K562 (cell line): ENCODE results near the gene SNTG2. TPM values are rescaled to one million over a fixed set of nuclear protein-coding genes. Genes with fewer than 3 reads are reported as not detected.

ENCODE experiments used
- ATAC-seq: fragments of 200-7000 bp; cut with Tn5 transposase; 3 replicates; pipeline ENCODE4 v1.9.1; 2020; ENCODE audit warnings: moderate library complexity
- BruUV-seq: library from RNA; stranded (reverse); fragments of 400-500 nt; replicated peaks from 2 replicates; lab custom pipeline; 2021; lab: Mats Ljungman, UMichigan
- CTCF ChIA-PET: fragments of 300-600 bp; formaldehyde crosslinking; extraction: SDS; loops from one replicate; lab custom pipeline; 2021; ENCODE audit warnings: low intra/inter-chr PET ratio; lab: Yijun Ruan, JAX
- POLR2A ChIA-PET: fragments of 300-600, 350-650 bp; sonication (Branson Sonifier 250); formaldehyde crosslinking; extraction: SDS; loops from one replicate; lab custom pipeline; 2021; ENCODE audit warnings: antibody characterized with exemption, inconsistent platforms; lab: Yijun Ruan, JAX
- DNase-seq, 4 experiments: peaks; one replicate each; pipeline versions ENCODE4 v3.0.0 to v3.0.0-alpha.2; 2011 to 2018; ENCODE audit warnings: low spot score in 3 of 4, mixed read lengths in 3 of 4; ENCODE audit errors: extremely low read depth in 1 of 4
- FAIRE-seq: peaks from 2 replicates; lab custom pipeline; 2011; peaks lifted over from hg19 to GRCh38; lab: Jason Lieb, UNC
- H2AFZ ChIP-seq: 2 replicates; pipeline ENCODE4 v1.6.0; 2011; ENCODE audit warnings: low read depth, low read length, control low read depth, inconsistent platforms
- H3K27ac ChIP-seq: fragments of 200-600 bp; 3 replicates; pipeline ENCODE4 v1.8.0; 2011; ENCODE audit warnings: low read depth, mild to moderate bottlenecking, control low read depth, inconsistent platforms, low read length, moderate library complexity, mixed read lengths; ENCODE audit errors: extremely low read depth
- H3K27me3 ChIP-seq, 2 experiments: fragments of 300-600 bp in 1 of 2; 2 replicates in 1 of 2; 3 replicates in 1 of 2; pipeline versions ENCODE4 v1.6.0 to v1.8.0; 2011; ENCODE audit warnings: inconsistent platforms in 2 of 2, low read length in 2 of 2, mild to moderate bottlenecking in 1 of 2, mixed read lengths in 1 of 2, moderate library complexity in 1 of 2; ENCODE audit not compliant: control insufficient read depth in 2 of 2, insufficient read depth in 2 of 2
- H3K36me3 ChIP-seq: fragments of 300-600 bp; 3 replicates; pipeline ENCODE4 v1.8.0; 2011; ENCODE audit warnings: mild to moderate bottlenecking, low read length, inconsistent platforms; ENCODE audit not compliant: control insufficient read depth, insufficient read depth
- H3K4me1 ChIP-seq, 2 experiments: fragments of 200-600 bp in 1 of 2; replicated peaks in 1 of 2; 2 replicates in 1 of 2; 3 replicates in 1 of 2; pipeline versions ENCODE4 v1.5.1 to v1.8.0; 2011; ENCODE audit warnings: inconsistent platforms in 2 of 2, low read length in 2 of 2, mild to moderate bottlenecking in 1 of 2, mixed read lengths in 1 of 2, moderate library complexity in 1 of 2; ENCODE audit not compliant: control insufficient read depth in 2 of 2, insufficient read depth in 2 of 2
- H3K4me2 ChIP-seq: 2 replicates; pipeline ENCODE4 v1.6.1; 2011; ENCODE audit warnings: low read length, control low read depth, inconsistent platforms, mixed read lengths; ENCODE audit not compliant: insufficient read depth
- H3K4me3 ChIP-seq: fragments of 200-600 bp; sonication (generic), shearing (Covaris generic); 2 replicates; pipeline ENCODE4 v1.5.1; 2016; ENCODE audit warnings: control low read depth, inconsistent platforms
- H3K79me2 ChIP-seq: fragments of 200-600 bp; 3 replicates; pipeline ENCODE4 v1.8.0; 2011; ENCODE audit warnings: low read length, inconsistent platforms; ENCODE audit not compliant: control insufficient read depth, insufficient read depth
- H3K9ac ChIP-seq, 2 experiments: 2 replicates each; pipeline versions ENCODE4 v1.6.0 to v1.6.1; 2011; ENCODE audit warnings: low read depth in 2 of 2, low read length in 2 of 2, control low read depth in 1 of 2, inconsistent platforms in 1 of 2, mild to moderate bottlenecking in 1 of 2, mixed read lengths in 1 of 2; ENCODE audit not compliant: insufficient read depth in 1 of 2
- H3K9me1 ChIP-seq: one replicate; pipeline ENCODE4 v1.6.0; 2011; ENCODE audit warnings: inconsistent platforms, mild to moderate bottlenecking, low read length, moderate library complexity; ENCODE audit not compliant: control insufficient read depth, insufficient read depth
- H3K9me3 ChIP-seq: replicated peaks from 2 replicates; pipeline ENCODE4 v1.5.1; 2011; ENCODE audit warnings: low read depth, low read length, inconsistent platforms; ENCODE audit not compliant: control insufficient read depth, insufficient read depth
- H4K20me1 ChIP-seq: replicated peaks from 2 replicates; pipeline ENCODE4 v1.6.1; 2011; ENCODE audit warnings: low read length, inconsistent platforms, mixed read lengths; ENCODE audit not compliant: control insufficient read depth, insufficient read depth
- BACH1 ChIP-seq: fragments of 200-800 bp; sonication (Bioruptor generic); IDR thresholded peaks from 2 replicates; pipeline ENCODE4 v1.6.1; 2016; ENCODE audit warnings: missing genetic modification characterization, missing compliant biosample characterization
- ESRRA ChIP-seq: fragments of 450-650 bp; IDR thresholded peaks from 2 replicates; pipeline ENCODE4 v1.6.1; 2014; ENCODE audit warnings: low read depth, mild to moderate bottlenecking, moderate library complexity, borderline replicate concordance
- HDAC8 ChIP-seq: fragments of 450-650 bp; IDR thresholded peaks from 2 replicates; pipeline ENCODE4 v1.6.1; 2016; ENCODE audit warnings: mild to moderate bottlenecking, missing genetic modification characterization, moderate library complexity, missing compliant biosample characterization
- HEY1 ChIP-seq: fragments of 250-450 bp; sonication (Bioruptor Pico); IDR thresholded peaks from 2 replicates; pipeline ENCODE4 v1.5.0; 2020; ENCODE audit warnings: mild to moderate bottlenecking, moderate library complexity, borderline replicate concordance
- HLTF ChIP-seq: fragments of 450-650 bp; IDR thresholded peaks from 2 replicates; pipeline ENCODE4 v1.6.1; 2016
- HNRNPH1 ChIP-seq: fragments of 200-400 bp; formaldehyde crosslinking; optimal IDR thresholded peaks from 2 replicates; pipeline ENCODE3; 2017; ENCODE audit warnings: low read depth, mild to moderate bottlenecking, low read length, moderate library complexity
- ID3 ChIP-seq, 2 experiments: fragments of 250-450 bp in 1 of 2; fragments of 450-650 bp in 1 of 2; sonication (Bioruptor Pico) in 1 of 2; IDR thresholded peaks; 2 replicates each; pipeline versions ENCODE4 v1.6.1 to v1.8.0; 2016 to 2021; ENCODE audit warnings: mild to moderate bottlenecking in 2 of 2, moderate library complexity in 2 of 2, missing compliant biosample characterization in 1 of 2, missing genetic modification characterization in 1 of 2
- KDM4B ChIP-seq, 2 experiments: fragments of 450-650 bp in 1 of 2; sonication (generic) in 1 of 2; IDR thresholded peaks; 2 replicates each; pipeline ENCODE4 v1.6.1; 2016 to 2017; ENCODE audit warnings: borderline replicate concordance in 2 of 2, antibody characterized with exemption in 1 of 2, low read depth in 1 of 2, mild to moderate bottlenecking in 1 of 2
- PKNOX1 ChIP-seq: fragments of 450-650 bp; IDR thresholded peaks from 2 replicates; pipeline ENCODE4 v1.6.1; 2016
- ZBTB12 ChIP-seq: fragments of 250-450 bp; sonication (Bioruptor Pico); IDR thresholded peaks from 2 replicates; pipeline ENCODE4 v1.4.0; 2020
- ZNF124 ChIP-seq: sonication (generic); formaldehyde crosslinking; IDR thresholded peaks from 2 replicates; pipeline ENCODE4 v1.8.1; 2022; ENCODE audit warnings: missing genetic modification reagents
- ZNF24 ChIP-seq: fragments of 450-650 bp; IDR thresholded peaks from 2 replicates; pipeline ENCODE4 v1.6.1; 2016
- ZNF609 ChIP-seq: sonication (generic); formaldehyde crosslinking; IDR thresholded peaks from 2 replicates; pipeline ENCODE4 v1.8.1; 2023; ENCODE audit warnings: missing genetic modification reagents, mild to moderate bottlenecking, borderline replicate concordance
- ZNF764 ChIP-seq: fragments of 250-450 bp; sonication (Bioruptor Pico); IDR thresholded peaks from 2 replicates; pipeline ENCODE4 v1.4.0; 2020; ENCODE audit warnings: low read depth, mild to moderate bottlenecking, moderate library complexity
- WGBS: fragments of 100-300 bp; shearing (Covaris generic); methylation state at CpG from one replicate; pipeline ENCODE4 v1.1.6; 2016; ENCODE audit warnings: low coverage, mixed read lengths; ENCODE audit not compliant: insufficient coverage; ENCODE audit errors: missing lambda C conversion rate; 5-methylcytosine and 5-hydroxymethylcytosine counted together
- in situ Hi-C: fragments of 300-500 bp; cut with MboI; formaldehyde crosslinking; loops from 4 replicates; pipeline ENCODE4 v1.15.0; 2018; ENCODE audit warnings: inconsistent platforms, mixed read lengths
- intact Hi-C: fragments of 100-400 bp; cut with micrococcal nuclease; formaldehyde crosslinking; loops from 2 replicates; pipeline ENCODE4 v1.14.2; 2022
- polyA plus RNA-seq, 8 experiments: library from polyadenylated mRNA; depleted of rRNA in 4 of 8; stranded (reverse) in 5 of 8; unstranded in 3 of 8; fragments of >200 nt; fragmentation: Nextera tagmentation in 2 of 8; fragmentation: Illumina TruSeq in 1 of 8; extraction: Ambion mirVana in 2 of 8; extraction: Trizol in 1 of 8; gene quantifications; 2 replicates each; pipeline versions ENCODE4 v1.2.1 to v1.2.3, GENCODE V29; 2011 to 2014; ENCODE audit warnings: inconsistent platforms in 1 of 8, missing spikeins in 1 of 8
- total RNA-seq, 7 experiments: library from RNA; depleted of rRNA in 6 of 7; stranded (reverse); fragments of >200 nt in 6 of 7; fragmentation: Illumina TruSeq in 2 of 7; extraction: Trizol in 2 of 7; gene quantifications; 2 replicates each; pipeline versions ENCODE4 v1.2.1 to v1.2.3, GENCODE V29; 2011 to 2021; ENCODE audit warnings: low replicate concordance in 1 of 7

Gene SNTG2
- total and polyA plus RNA-seq, 9 of the 15 experiments (the other 6 are each of a cell fraction or from before 2014, with no cell fraction given) = not detected

GRCh38 chr2:1245193-1245592, 294.5 kb downstream of the SNTG2 start:
- 0% methylated on average over 2 of the region's 2 CpGs for WGBS
- no TSS peak for BruUV-seq
- no peak for FAIRE-seq
- no peak for TF ChIP-seq KDM4B (IDR thresholded peaks at IDR 0.05; ENCODE audit: borderline replicate concordance in 2 of 2, low read depth in 1 of 2)
- no peak for TF ChIP-seq ID3 (CRISPR knock-in tag; IDR thresholded peaks at IDR 0.05)
- TF ChIP-seq ID3 (tag; IDR thresholded peaks at IDR 0.05) = no peak
- TF ChIP-seq HNRNPH1 = no peak
- no peak for TF ChIP-seq HLTF
- no peak for TF ChIP-seq PKNOX1
- no peak for TF ChIP-seq ZNF609 (CRISPR knock-in tag)
- no peak for TF ChIP-seq ZNF764 (CRISPR knock-in tag)
- TF ChIP-seq BACH1 (tag) = no peak
- no peak for TF ChIP-seq HEY1 (CRISPR knock-in tag)
- TF ChIP-seq HDAC8 (tag) = no peak
- TF ChIP-seq ESRRA = no peak
- no peak for TF ChIP-seq ZNF24
- no peak for TF ChIP-seq ZBTB12 (CRISPR knock-in tag)
- no peak for TF ChIP-seq ZNF124 (CRISPR knock-in tag)
- Histone ChIP-seq H3K36me3 (no peaks in the 10 kb centered on the region), H2AFZ (no peak overlapping the region), H4K20me1 (no peaks in the 10 kb centered on the region), H3K27me3 (peaks cover 0 to 5% of the 10 kb centered on the region in 2 experiments; a peak in 2 of 5 replicates), H3K4me1 (no peaks in the 10 kb centered on the region), H3K9me3 (no peaks in the 10 kb centered on the region), H3K4me3 (no peak overlapping the region), H3K4me2 (no peak overlapping the region), H3K79me2 (no peaks in the 10 kb centered on the region), H3K9me1 (no peaks in the 10 kb centered on the region), H3K27ac (no peak overlapping the region), H3K9ac (no peak overlapping the region)
- intact Hi-C loops (no loop called here), in situ Hi-C loops (no loop called here)
- POLR2A ChIA-PET = no interaction called here
- no peak for DNase-seq
- no peak for ATAC-seq
- CTCF ChIA-PET = no interaction called here
